Measurements from ENCODE around the gene TACC3.

GRCh38 chr4:1683261-1683735 is 38.0 kb upstream of the TACC3 start:
- TF ChIP-seq, protein P1, sequence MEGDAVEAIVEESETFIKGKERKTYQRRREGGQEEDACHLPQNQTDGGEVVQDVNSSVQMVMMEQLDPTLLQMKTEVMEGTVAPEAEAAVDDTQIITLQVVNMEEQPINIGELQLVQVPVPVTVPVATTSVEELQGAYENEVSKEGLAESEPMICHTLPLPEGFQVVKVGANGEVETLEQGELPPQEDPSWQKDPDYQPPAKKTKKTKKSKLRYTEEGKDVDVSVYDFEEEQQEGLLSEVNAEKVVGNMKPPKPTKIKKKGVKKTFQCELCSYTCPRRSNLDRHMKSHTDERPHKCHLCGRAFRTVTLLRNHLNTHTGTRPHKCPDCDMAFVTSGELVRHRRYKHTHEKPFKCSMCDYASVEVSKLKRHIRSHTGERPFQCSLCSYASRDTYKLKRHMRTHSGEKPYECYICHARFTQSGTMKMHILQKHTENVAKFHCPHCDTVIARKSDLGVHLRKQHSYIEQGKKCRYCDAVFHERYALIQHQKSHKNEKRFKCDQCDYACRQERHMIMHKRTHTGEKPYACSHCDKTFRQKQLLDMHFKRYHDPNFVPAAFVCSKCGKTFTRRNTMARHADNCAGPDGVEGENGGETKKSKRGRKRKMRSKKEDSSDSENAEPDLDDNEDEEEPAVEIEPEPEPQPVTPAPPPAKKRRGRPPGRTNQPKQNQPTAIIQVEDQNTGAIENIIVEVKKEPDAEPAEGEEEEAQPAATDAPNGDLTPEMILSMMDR (IDR thresholded peaks at IDR 0.05) = no peak
- no peak for TF ChIP-seq POLR2A (IDR thresholded peaks at IDR 0.05)
